Right lobe of liver (tissue), 4 donors: ENCODE data around the gene MAP3K20.

Source experiments
- CTCF ChIP-seq, 4 donors: fragments of 200-600 bp in 3 of 4; fragments of 450-650 bp in 1 of 4; IDR thresholded peaks; one replicate each; pipeline versions ENCODE4 v1.5.1 to v1.8.0; 2016 to 2022; ENCODE audit warnings: antibody characterized with exemption in 4 of 4, mild to moderate bottlenecking in 2 of 4
- POLR2A ChIP-seq: fragments of 450-650 bp; IDR thresholded peaks from one replicate; pipeline ENCODE4 v1.6.1; 2017; ENCODE audit warnings: antibody characterized with exemption, mild to moderate bottlenecking
- donor health status: DM: no; HTN: no; CAD: no.
- donor health status: DM: no; HTN: no; CAD: no.
- donor health status: DM: no; HTN: yes; CAD: no.

GRCh38 chr2:173161507-173161906, 85.9 kb downstream of the MAP3K20 start:
- TF ChIP-seq POLR2A (no peak), CTCF (IDR thresholded peaks at IDR 0.05) (no peak)
